Measurements from ENCODE around the gene PPARG.
"Not testable (repeated sequence)": the region's sequence is repeated elsewhere in the genome, so short reads cannot be mapped to it uniquely, and the experiment has no call there.

PPARG gene

DNA sequence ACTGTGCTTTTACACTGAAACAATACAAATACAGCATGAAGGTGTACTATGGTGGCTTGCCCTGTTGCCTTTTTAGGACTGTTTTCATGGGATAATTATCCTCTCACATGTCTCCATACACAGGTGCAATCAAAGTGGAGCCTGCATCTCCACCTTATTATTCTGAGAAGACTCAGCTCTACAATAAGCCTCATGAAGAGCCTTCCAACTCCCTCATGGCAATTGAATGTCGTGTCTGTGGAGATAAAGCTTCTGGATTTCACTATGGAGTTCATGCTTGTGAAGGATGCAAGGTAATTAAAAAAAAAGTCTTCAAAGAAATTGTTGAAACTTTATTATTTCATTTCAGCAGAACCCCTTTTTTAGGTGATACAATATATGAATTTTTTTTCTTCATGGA lies 92.3 kb downstream of the PPARG start:
- no peak for DNase-seq

DNA sequence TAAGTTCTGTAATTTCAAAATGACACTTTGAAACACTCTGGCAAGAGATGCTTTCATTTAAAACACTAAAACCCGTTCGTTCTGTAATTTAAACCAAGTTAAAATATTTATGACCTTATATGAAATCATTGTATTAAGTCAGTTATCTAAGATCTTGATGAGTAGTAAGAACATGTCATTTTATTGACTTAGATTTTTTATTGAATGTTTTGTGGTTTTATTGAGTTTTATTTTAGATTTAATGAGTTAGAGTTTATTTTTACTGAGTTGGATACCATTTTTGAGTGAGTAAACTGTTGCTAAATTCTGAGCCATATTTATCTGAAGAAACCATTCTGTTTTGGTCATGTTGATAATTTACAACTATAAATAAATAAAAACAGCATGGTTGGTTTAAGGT lies 94.3 kb downstream of the PPARG start:
- DNase-seq: no peak

DNA sequence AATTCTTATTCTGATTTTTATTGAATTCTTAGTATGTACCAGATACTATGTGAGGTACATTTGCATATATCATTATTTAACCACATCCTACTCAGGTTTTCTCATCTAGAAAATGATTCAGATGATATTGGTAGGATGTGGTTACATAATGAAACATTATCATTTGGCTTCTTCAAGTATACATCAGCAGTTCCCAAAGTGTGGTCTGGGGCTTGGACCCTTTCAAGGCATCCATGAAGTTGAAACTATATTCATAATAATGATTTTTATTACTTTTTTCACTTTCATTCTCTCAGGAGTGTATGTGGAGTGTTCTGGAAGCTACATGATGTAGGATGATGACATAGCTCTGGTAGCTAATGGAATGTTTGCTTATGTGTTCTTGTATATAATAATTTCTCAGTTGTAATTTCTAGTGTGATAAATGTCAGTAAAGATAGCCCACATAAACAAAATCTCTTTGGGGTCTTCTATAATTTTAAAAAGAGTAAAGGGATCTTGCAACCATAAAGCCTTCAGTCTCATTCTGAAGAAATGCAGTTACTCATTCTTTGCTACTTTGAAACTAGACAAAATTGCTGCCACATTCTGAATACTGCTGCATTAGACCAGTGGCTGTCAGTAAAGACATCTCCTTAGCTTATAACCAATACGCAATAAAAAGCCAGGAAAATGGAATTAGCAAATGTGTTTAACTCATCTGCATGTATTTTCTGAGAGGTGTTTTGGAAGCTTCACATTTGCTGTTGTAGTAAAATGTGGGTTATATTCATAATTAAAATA lies 95.8 kb downstream of the PPARG start:
- DNase-seq: no peak

DNA sequence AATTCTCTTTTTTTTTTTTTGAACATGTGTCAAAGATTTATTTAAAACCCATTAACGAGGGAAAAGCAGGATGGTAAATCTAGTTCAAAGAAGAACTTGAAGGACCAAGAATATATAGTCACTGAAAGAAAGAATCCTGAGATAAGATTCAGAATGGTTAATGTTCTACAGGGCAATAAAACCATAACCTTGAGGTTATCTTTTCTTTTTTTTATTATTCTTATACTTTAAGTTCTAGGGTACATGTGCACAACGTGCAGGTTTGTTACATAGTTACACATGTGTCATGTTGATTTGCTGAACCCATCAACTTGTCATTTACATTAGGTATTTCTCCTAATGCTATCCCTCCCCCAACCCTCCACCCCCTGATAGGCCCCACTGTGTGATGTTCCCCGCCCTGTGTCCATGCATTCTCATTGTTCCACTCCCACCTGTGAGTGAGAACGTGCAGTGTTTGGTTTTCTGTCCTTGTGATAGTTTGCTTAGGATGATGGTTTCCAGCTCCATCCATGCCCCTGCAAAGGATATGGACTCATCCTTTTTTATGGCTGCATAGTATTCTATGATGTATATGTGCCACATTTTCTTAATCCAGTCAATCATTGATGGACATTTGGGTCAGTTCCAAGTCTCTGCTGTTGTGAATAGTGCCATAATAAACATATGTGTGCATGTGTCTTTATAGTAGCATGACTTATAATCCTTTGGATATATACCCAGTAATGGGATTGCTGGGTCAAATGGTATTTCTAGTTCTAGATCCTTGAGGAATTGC lies 97.8 kb downstream of the PPARG start:
- not testable (repeated sequence) for DNase-seq

DNA sequence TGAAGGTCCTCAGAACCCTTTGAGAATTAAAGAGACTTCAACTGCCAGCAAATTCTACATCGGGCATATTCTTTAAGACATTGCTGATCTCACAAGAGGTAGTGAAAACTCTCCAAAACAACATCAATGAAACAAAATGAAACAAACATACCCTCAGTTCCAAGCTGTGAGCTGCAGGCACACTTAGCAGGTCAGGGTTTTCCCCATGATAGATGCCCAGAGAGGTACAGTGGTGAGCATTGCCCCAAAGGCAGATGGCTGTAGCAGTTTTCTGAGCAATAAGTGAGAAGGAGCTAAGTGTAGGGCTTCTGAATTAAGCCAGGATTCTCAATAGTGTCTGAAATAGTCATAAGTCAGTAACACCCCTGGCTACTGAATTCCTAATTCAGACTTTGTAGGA lies 99.3 kb downstream of the PPARG start:
- DNase-seq: no peak

- DNase-seq: no peak
Measured at GRCh38 chr3:12392101-12392878, 103.4 kb downstream of the PPARG start.

- DNase-seq: peak; percentile 66
Measured at GRCh38 chr3:12393894-12394293, 105.0 kb downstream of the PPARG start.

DNA sequence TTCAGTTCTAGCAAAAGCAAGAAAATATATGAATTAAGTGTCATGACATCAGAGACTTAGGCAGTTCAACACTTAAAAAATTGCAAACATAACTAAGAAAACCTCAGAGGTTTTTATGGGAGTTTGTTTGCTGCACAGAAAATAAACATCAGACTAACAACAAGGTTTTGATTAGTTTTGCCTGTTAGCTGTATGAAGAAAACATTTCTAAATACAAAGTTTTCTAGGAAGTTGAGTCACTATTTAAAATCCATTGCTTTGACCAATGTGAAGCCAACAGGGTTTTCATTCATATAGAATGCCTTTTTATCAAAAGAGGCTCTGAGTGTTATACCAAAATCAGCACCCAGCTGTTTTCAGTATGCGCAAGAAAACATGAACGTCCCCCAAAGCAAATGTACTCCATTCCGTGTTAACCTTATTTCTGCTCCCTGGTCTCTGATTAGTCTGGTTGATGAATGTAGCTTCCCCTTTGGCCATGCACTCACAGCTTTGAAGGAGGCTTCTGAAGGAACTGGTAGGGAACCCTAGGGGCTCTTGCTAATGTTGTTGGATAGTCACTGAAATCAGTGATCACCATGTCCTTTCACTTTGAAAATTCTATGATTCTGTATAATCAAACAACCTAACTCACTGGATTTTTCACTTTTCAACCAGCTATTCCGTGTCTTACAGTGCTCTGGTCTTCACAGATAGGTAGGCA lies 105.8 kb downstream of the PPARG start:
- no peak for DNase-seq

GRCh38 chr3:12395349-12396012 lies 106.6 kb downstream of the PPARG start:
- no peak for DNase-seq

- DNase-seq: no peak
Measured at GRCh38 chr3:12396471-12396870, 107.6 kb downstream of the PPARG start.

DNA sequence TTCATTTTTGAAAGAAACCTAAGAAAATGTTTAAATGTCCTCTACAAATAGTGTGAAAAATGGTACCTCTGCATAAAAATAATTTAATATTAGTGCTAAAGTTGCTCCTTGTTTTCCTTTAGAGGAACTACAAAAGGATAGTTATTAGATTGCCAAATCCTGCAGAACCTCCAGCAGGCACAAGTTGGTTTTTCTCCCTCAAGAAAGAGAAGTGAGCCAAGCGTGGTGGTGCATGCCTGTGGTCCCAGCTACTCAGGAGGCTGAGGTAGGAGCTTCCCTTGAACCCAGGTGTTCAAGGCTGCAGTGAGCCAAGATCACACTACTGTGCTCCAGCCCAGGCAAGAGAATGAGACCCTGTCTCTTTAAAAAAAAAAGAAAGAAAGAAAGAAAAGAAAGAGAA lies 110.4 kb downstream of the PPARG start:
- DNase-seq: no peak

DNA sequence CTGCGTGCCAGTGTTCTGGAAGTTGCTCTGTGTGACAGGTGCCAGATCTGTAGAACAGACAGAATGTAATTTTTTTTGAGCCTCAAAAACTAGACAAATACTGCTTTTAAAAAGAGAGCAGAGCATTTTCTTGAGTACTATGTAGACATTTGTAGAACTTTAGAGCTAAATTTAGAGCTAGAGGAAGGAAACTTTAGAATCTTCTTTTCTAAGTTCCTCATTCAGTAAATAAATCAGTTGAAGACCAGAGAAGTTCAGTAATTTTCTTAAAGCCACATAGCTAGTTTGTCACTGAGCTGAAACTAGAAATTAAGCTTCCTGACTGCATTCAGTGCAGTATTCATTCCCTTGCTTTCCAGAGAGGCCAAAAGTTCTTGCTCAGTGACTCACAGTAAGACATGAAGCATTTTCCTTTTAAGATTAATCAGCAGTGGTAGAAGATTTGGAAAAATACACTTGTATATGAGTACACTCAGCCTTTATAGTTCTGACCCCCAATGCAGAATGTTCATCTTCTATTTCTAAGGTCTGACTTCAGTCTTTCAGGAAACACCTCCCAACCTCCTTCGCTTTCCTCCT lies 111.8 kb downstream of the PPARG start:
- no peak for DNase-seq

- no peak for DNase-seq
Measured at GRCh38 chr3:12401208-12401607, 112.3 kb downstream of the PPARG start.

- DNase-seq: no peak
Measured at GRCh38 chr3:12405432-12406272, 116.8 kb downstream of the PPARG start.

DNA sequence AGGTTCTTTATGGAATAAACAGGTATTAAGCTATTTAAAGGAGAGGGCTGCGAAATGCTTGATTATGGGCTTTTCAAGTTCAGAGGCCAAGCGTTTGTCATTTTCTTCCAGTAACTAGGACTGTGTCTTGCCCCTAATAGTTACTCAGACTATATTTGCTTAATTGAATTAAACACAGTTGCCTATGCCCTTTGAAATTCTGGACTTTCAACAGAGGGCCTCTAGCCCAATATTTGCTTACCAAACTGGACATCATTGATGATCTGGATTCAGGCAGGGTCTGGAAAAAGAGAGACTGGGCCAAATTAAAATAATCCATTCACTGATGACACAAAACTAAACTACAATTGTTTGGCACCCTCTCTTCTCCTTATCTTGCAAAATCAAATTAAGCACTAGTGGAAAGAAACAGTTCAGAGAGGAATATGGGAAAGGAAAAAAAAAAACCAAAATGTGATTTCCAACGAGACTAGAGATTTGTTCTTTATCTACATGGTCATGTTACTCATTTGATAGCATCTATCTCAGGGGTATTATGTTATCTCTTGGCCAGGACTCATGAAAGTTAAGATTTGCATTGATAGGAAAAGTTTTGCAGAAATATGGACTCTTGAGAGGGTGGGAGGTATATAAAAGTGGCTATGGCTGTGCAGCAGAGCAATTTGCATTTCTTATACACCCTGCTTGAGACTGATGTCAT lies 120.3 kb downstream of the PPARG start:
- no peak for DNase-seq

GRCh38 chr3:12409684-12410596 lies 121.1 kb downstream of the PPARG start:
- DNase-seq: no peak

DNA sequence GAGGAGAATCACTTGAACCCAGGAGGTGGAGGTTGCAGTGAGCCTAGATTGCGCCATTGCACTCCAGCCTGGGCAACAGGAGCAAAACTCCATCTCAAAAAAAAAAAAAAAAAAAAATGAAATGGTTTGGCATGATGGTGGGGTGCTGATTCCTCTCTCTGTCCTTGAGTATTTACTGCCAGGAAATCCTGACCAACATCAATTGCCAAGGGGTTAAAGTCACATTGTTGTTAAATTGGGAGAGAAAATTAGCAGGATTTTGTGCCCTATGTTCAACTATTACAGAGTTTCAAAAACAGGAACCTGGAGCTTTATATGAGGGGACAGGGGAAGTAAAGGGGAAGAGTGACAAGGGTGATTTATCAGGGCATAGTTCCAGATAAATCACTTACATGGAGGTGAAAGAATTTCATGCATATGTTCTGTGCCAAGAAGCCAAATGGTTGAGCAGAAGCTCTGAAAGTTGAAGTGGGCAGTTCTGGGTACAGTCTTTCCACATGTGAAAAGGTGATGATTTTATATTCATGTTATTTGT lies 124.9 kb downstream of the PPARG start:
- DNase-seq: peak; percentile 46

DNA sequence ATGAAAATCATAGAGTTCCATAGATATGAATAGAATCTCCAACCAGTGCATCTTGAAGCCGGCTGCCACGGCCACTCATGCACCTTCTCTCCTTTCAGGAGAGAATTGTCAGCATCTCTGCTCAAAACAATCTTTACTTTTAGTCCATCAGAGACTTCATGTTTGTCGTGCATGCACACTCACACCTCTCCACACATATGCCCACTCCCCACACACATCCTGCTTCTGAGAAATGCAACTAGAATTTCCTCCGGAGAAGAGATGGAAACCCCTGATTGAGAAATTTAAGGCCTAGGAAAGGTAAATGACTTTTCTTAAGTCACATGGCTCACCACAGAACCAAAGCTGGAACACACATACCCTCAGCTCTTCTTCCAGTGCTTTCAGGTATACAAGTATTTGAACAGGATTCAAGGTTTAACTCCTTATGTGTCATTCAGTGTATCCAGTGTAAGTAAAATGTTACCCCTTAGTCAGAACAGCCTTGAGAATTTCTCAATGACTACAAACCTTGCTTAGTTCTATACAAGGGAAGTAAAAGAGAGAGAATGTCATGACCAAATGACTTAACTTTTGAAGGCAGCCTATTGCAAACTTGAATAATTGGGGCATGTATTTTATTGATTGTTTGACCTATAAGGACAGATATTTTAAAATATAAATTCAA lies 126.3 kb downstream of the PPARG start:
- no peak for DNase-seq

Data from hematopoietic multipotent progenitor cell treated with erythropoietin and hydrocortisone succinate and interleukin-3 and kit ligand, for 4 days (in vitro differentiated cells).